ENCODE data around the gene SPAG16. TPM values are rescaled to one million over a fixed set of nuclear protein-coding genes. Genes with fewer than 3 reads are reported as not detected.
"Not testable (repeated sequence)": the region's sequence is repeated elsewhere in the genome, so short reads cannot be mapped to it uniquely, and the experiment has no call there.

Gene SPAG16
- total RNA-seq, 4 donors from 2014 or later, result 5.0 to 73.8 (median 21.6) TPM

DNA sequence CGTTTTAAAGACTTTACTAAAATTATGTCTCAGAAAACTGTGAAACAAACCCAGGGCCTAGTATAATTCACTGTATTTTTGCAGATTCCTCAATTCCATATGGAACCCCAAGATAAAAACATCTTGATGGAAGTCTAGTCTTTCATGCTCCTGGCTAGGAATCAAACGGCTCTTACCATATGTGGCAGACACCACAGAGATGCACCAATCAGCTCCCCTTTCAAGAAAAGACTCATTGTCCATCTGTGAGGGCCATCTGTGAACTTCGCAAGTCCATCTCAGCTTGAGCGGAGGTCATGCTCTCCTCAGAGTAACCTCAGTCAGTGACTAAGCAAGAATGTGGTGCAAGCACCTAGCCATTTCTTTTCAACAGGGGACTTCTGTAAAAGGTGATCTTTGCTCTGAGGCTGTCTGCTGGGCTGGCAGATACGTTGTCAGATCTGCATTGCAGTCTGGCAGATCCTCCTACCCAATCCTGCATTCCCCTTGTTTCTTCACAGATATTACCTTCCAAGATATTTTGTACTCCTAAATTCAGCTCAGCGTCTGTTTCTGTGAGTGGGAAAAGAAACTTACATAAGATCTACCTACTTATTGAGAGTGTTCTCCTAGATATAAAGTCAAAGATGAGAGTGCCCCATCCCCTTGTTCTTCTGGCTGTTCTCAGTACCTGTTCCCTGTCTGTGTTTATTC, 419.3 kb downstream of the SPAG16 start:
- no peaks in the 10 kb centered on the region for H3K4me1 ChIP-seq
- no peaks in the 10 kb centered on the region for H3K36me3 ChIP-seq
- TF ChIP-seq POLR2A (IDR thresholded peaks at IDR 0.05), result no peak
- TF ChIP-seq, protein P1, sequence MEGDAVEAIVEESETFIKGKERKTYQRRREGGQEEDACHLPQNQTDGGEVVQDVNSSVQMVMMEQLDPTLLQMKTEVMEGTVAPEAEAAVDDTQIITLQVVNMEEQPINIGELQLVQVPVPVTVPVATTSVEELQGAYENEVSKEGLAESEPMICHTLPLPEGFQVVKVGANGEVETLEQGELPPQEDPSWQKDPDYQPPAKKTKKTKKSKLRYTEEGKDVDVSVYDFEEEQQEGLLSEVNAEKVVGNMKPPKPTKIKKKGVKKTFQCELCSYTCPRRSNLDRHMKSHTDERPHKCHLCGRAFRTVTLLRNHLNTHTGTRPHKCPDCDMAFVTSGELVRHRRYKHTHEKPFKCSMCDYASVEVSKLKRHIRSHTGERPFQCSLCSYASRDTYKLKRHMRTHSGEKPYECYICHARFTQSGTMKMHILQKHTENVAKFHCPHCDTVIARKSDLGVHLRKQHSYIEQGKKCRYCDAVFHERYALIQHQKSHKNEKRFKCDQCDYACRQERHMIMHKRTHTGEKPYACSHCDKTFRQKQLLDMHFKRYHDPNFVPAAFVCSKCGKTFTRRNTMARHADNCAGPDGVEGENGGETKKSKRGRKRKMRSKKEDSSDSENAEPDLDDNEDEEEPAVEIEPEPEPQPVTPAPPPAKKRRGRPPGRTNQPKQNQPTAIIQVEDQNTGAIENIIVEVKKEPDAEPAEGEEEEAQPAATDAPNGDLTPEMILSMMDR (IDR thresholded peaks at IDR 0.05), result no peak
- no peaks in the 10 kb centered on the region for H3K9me3 ChIP-seq
- H3K4me3 ChIP-seq, result no peak overlapping the region
- no peaks in the 10 kb centered on the region for H3K27me3 ChIP-seq
- intact Hi-C loops (cut with DNase I; ENCODE audit: low total_unique reads), result no loop called here
- DNase-seq, result no peak
- H3K27ac ChIP-seq, result no peak overlapping the region

DNA sequence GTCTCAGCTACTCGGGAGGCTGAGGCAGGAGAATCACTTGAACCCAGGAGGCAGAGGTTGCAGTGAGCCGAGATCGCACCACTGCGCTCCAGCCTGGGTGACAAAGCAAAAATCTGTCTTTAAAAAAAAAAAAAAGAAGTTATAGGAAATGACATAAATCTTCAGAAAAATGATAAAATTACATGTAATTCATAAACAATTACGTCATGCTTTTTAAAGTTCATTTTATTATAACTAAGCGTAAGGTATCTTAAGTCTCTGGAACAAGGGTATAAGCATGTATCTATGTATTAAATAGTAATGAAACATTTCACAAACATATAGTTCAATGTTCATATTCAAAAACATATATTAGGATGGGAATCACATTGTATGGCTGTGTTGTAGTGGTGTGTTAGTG, 425.9 kb downstream of the SPAG16 start:
- no peak for DNase-seq
- Histone ChIP-seq H3K4me1 (no peaks in the 10 kb centered on the region), H3K27ac (no peak overlapping the region), H3K27me3 (no peaks in the 10 kb centered on the region), H3K4me3 (no peak overlapping the region), H3K9me3 (no peaks in the 10 kb centered on the region), H3K36me3 (no peaks in the 10 kb centered on the region)
- TF ChIP-seq POLR2A (IDR thresholded peaks at IDR 0.05), result no peak
- TF ChIP-seq, protein P1 (IDR thresholded peaks at IDR 0.05), result no peak
- intact Hi-C loops (cut with DNase I; ENCODE audit: low total_unique reads), result no loop called here

DNA sequence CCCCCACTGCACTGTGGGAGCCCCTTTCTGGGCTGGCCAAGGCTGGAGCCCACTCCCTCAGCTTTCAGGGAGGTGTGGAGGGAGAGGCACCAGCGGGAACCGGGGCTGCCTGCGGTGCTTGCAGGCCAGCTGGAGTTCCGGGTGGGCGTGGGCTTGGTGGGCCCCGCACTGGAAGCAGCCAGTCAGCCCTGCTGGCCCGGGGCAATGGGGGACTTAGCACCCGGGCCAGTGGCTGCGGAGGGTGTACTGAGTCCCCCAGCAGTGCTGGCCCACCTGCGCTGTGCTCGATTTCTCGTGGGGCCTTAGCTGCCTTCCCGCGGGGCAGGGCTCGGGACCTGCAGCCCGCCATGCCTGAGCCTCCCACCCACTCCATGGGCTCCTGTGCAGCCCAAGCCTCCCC, 434.1 kb downstream of the SPAG16 start:
- H3K9me3 ChIP-seq; H3K27ac ChIP-seq; H3K4me3 ChIP-seq; H3K27me3 ChIP-seq; DNase-seq; H3K36me3 ChIP-seq; intact Hi-C loops (cut with DNase I; ENCODE audit: low total_unique reads); H3K4me1 ChIP-seq: not testable (repeated sequence)

DNA sequence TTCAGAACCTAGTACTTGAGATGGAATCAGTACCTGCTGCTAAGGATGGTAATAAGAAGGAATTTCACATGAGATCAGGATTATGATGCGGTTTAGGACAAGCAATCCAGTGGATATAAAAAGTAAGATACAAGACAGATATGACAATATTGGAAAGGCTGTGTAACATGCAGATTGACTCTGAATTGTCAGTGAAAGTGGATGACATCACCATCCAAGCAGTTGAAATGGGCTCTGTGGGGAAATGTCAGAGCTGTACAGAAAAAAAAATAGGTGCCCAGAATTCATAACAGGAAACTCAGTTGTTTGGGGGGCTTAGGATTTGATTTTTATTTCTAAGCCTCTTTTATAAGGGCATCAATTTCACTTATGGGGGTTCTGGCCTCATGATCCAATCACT, 438.3 kb downstream of the SPAG16 start:
- no peak for DNase-seq
- no peaks in the 10 kb centered on the region for H3K27me3 ChIP-seq
- H3K4me1 ChIP-seq, result no peaks in the 10 kb centered on the region
- H3K36me3 ChIP-seq, result no peaks in the 10 kb centered on the region
- intact Hi-C loops (cut with DNase I; ENCODE audit: low total_unique reads), result no loop called here
- TF ChIP-seq, protein P1 (IDR thresholded peaks at IDR 0.05), result no peak
- no peak for TF ChIP-seq POLR2A (IDR thresholded peaks at IDR 0.05)
- no peak overlapping the region for H3K27ac ChIP-seq
- no peak overlapping the region for H3K4me3 ChIP-seq
- H3K9me3 ChIP-seq, result no peaks in the 10 kb centered on the region

DNA sequence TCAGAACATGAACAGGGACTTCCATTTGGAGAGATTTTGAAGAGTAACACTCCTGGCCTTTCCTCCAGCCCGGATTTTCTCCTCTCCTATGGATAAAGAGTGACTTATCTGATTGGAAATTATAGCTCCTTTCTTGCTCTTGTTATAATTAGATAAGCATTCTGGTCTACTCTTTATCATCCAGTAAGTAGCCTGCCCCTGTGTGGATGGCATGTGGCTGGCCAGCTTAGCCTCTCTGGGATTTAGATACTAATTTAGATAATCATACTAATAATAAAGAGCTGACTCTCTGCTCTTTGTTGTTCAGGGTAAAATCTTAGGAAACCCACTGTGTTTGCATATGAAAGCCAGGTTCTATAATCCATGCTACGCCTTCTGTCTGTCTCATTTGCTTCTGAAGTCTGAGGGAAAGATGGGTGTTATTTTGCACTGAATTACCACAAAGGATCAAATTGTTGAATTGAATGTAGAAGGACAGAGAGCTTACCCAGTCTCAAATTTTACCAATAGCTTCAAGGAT, 438.8 kb downstream of the SPAG16 start:
- H3K9me3 ChIP-seq, result no peaks in the 10 kb centered on the region
- H3K36me3 ChIP-seq, result no peaks in the 10 kb centered on the region
- H3K4me3 ChIP-seq, result no peak overlapping the region
- intact Hi-C loops (cut with DNase I; ENCODE audit: low total_unique reads), result no loop called here
- H3K27ac ChIP-seq, result no peak overlapping the region
- TF ChIP-seq POLR2A (IDR thresholded peaks at IDR 0.05), result no peak
- TF ChIP-seq, protein P1 (IDR thresholded peaks at IDR 0.05), result no peak
- H3K27me3 ChIP-seq, result no peaks in the 10 kb centered on the region
- DNase-seq, result no peak
- no peaks in the 10 kb centered on the region for H3K4me1 ChIP-seq
